K562 (cell line): ENCODE data around the gene NPFFR1. TPM values are rescaled to one million over a fixed set of nuclear protein-coding genes. Genes with fewer than 3 reads are reported as not detected.

Experiments used
- ATAC-seq: fragments of 200-7000 bp; cut with Tn5 transposase; 3 replicates; pipeline ENCODE4 v1.9.1; 2020; ENCODE audit warnings: moderate library complexity
- BruUV-seq: library from RNA; stranded (reverse); fragments of 400-500 nt; replicated peaks from 2 replicates; lab custom pipeline; 2021; lab: Mats Ljungman, UMichigan
- CTCF ChIA-PET: fragments of 300-600 bp; formaldehyde crosslinking; extraction: SDS; loops from one replicate; lab custom pipeline; 2021; ENCODE audit warnings: low intra/inter-chr PET ratio; lab: Yijun Ruan, JAX
- POLR2A ChIA-PET: fragments of 300-600, 350-650 bp; sonication (Branson Sonifier 250); formaldehyde crosslinking; extraction: SDS; loops from one replicate; lab custom pipeline; 2021; ENCODE audit warnings: antibody characterized with exemption, inconsistent platforms; lab: Yijun Ruan, JAX
- DNase-seq, 4 experiments: peaks; one replicate each; pipeline versions ENCODE4 v3.0.0 to v3.0.0-alpha.2; 2011 to 2018; ENCODE audit warnings: low spot score in 3 of 4, mixed read lengths in 3 of 4; ENCODE audit errors: extremely low read depth in 1 of 4
- FAIRE-seq: peaks from 2 replicates; lab custom pipeline; 2011; peaks lifted over from hg19 to GRCh38; lab: Jason Lieb, UNC
- H2AFZ ChIP-seq: 2 replicates; pipeline ENCODE4 v1.6.0; 2011; ENCODE audit warnings: low read depth, low read length, control low read depth, inconsistent platforms
- H3K27ac ChIP-seq: fragments of 200-600 bp; 3 replicates; pipeline ENCODE4 v1.8.0; 2011; ENCODE audit warnings: low read depth, mild to moderate bottlenecking, control low read depth, inconsistent platforms, low read length, moderate library complexity, mixed read lengths; ENCODE audit errors: extremely low read depth
- H3K27me3 ChIP-seq, 2 experiments: fragments of 300-600 bp in 1 of 2; 2 replicates in 1 of 2; 3 replicates in 1 of 2; pipeline versions ENCODE4 v1.6.0 to v1.8.0; 2011; ENCODE audit warnings: inconsistent platforms in 2 of 2, low read length in 2 of 2, mild to moderate bottlenecking in 1 of 2, mixed read lengths in 1 of 2, moderate library complexity in 1 of 2; ENCODE audit not compliant: control insufficient read depth in 2 of 2, insufficient read depth in 2 of 2
- H3K36me3 ChIP-seq: fragments of 300-600 bp; 3 replicates; pipeline ENCODE4 v1.8.0; 2011; ENCODE audit warnings: mild to moderate bottlenecking, low read length, inconsistent platforms; ENCODE audit not compliant: control insufficient read depth, insufficient read depth
- H3K4me1 ChIP-seq, 2 experiments: fragments of 200-600 bp in 1 of 2; replicated peaks in 1 of 2; 2 replicates in 1 of 2; 3 replicates in 1 of 2; pipeline versions ENCODE4 v1.5.1 to v1.8.0; 2011; ENCODE audit warnings: inconsistent platforms in 2 of 2, low read length in 2 of 2, mild to moderate bottlenecking in 1 of 2, mixed read lengths in 1 of 2, moderate library complexity in 1 of 2; ENCODE audit not compliant: control insufficient read depth in 2 of 2, insufficient read depth in 2 of 2
- H3K4me2 ChIP-seq: 2 replicates; pipeline ENCODE4 v1.6.1; 2011; ENCODE audit warnings: low read length, control low read depth, inconsistent platforms, mixed read lengths; ENCODE audit not compliant: insufficient read depth
- H3K4me3 ChIP-seq: fragments of 200-600 bp; sonication (generic), shearing (Covaris generic); 2 replicates; pipeline ENCODE4 v1.5.1; 2016; ENCODE audit warnings: control low read depth, inconsistent platforms
- H3K79me2 ChIP-seq: fragments of 200-600 bp; 3 replicates; pipeline ENCODE4 v1.8.0; 2011; ENCODE audit warnings: low read length, inconsistent platforms; ENCODE audit not compliant: control insufficient read depth, insufficient read depth
- H3K9ac ChIP-seq, 2 experiments: 2 replicates each; pipeline versions ENCODE4 v1.6.0 to v1.6.1; 2011; ENCODE audit warnings: low read depth in 2 of 2, low read length in 2 of 2, control low read depth in 1 of 2, inconsistent platforms in 1 of 2, mild to moderate bottlenecking in 1 of 2, mixed read lengths in 1 of 2; ENCODE audit not compliant: insufficient read depth in 1 of 2
- H3K9me1 ChIP-seq: one replicate; pipeline ENCODE4 v1.6.0; 2011; ENCODE audit warnings: inconsistent platforms, mild to moderate bottlenecking, low read length, moderate library complexity; ENCODE audit not compliant: control insufficient read depth, insufficient read depth
- H3K9me3 ChIP-seq: replicated peaks from 2 replicates; pipeline ENCODE4 v1.5.1; 2011; ENCODE audit warnings: low read depth, low read length, inconsistent platforms; ENCODE audit not compliant: control insufficient read depth, insufficient read depth
- H4K20me1 ChIP-seq: replicated peaks from 2 replicates; pipeline ENCODE4 v1.6.1; 2011; ENCODE audit warnings: low read length, inconsistent platforms, mixed read lengths; ENCODE audit not compliant: control insufficient read depth, insufficient read depth
- ARNT ChIP-seq, 2 experiments: fragments of 450-650 bp; IDR thresholded peaks; 2 replicates each; pipeline ENCODE4 v1.6.1; 2016; ENCODE audit warnings: mild to moderate bottlenecking in 1 of 2
- CBFA2T2 ChIP-seq: fragments of 450-650 bp; conservative IDR thresholded peaks from 2 replicates; pipeline ENCODE4 v1.6.1; 2017; ENCODE audit warnings: mild to moderate bottlenecking
- DACH1 ChIP-seq: fragments of 450-650 bp; IDR thresholded peaks from 2 replicates; pipeline ENCODE4 v1.6.1; 2018; ENCODE audit not compliant: partially characterized antibody
- MTA1 ChIP-seq: fragments of 450-650 bp; IDR thresholded peaks from 2 replicates; pipeline ENCODE4 v1.6.1; 2017; ENCODE audit warnings: borderline replicate concordance
- POLR2H ChIP-seq: IDR thresholded peaks from 2 replicates; pipeline ENCODE4 v1.6.1; 2016; ENCODE audit warnings: missing genetic modification characterization, low read depth, mild to moderate bottlenecking, control low read depth, missing compliant biosample characterization, moderate library complexity
- PYGO2 ChIP-seq: fragments of 450-650 bp; IDR thresholded peaks from 2 replicates; pipeline ENCODE4 v1.6.1; 2016; ENCODE audit warnings: mild to moderate bottlenecking, missing genetic modification characterization, moderate library complexity, missing compliant biosample characterization
- SMARCC2 ChIP-seq: fragments of 450-650 bp; IDR thresholded peaks from 2 replicates; pipeline ENCODE4 v1.6.1; 2017; ENCODE audit warnings: antibody characterized with exemption, moderate library complexity, mild to moderate bottlenecking, low read depth
- ZKSCAN1 ChIP-seq: fragments of 150-350 bp; IDR thresholded peaks from 2 replicates; pipeline ENCODE4 v1.6.1; 2016; ENCODE audit warnings: low read depth, low read length
- ZNF143 ChIP-seq: sonication (generic); formaldehyde crosslinking; IDR thresholded peaks from 2 replicates; pipeline ENCODE4 v1.9.0; 2022; ENCODE audit warnings: mild to moderate bottlenecking, missing genetic modification reagents
- ZNF347 ChIP-seq: fragments of 450-650 bp; formaldehyde crosslinking; IDR thresholded peaks from 2 replicates; pipeline ENCODE4 v1.4.0; 2020; ENCODE audit warnings: low read depth, mild to moderate bottlenecking, moderate library complexity
- WGBS: fragments of 100-300 bp; shearing (Covaris generic); methylation state at CpG from one replicate; pipeline ENCODE4 v1.1.6; 2016; ENCODE audit warnings: low coverage, mixed read lengths; ENCODE audit not compliant: insufficient coverage; ENCODE audit errors: missing lambda C conversion rate; 5-methylcytosine and 5-hydroxymethylcytosine counted together
- in situ Hi-C: fragments of 300-500 bp; cut with MboI; formaldehyde crosslinking; loops from 4 replicates; pipeline ENCODE4 v1.15.0; 2018; ENCODE audit warnings: inconsistent platforms, mixed read lengths
- intact Hi-C: fragments of 100-400 bp; cut with micrococcal nuclease; formaldehyde crosslinking; loops from 2 replicates; pipeline ENCODE4 v1.14.2; 2022
- polyA plus RNA-seq, 8 experiments: library from polyadenylated mRNA; depleted of rRNA in 4 of 8; stranded (reverse) in 5 of 8; unstranded in 3 of 8; fragments of >200 nt; fragmentation: Nextera tagmentation in 2 of 8; fragmentation: Illumina TruSeq in 1 of 8; extraction: Ambion mirVana in 2 of 8; extraction: Trizol in 1 of 8; gene quantifications; 2 replicates each; pipeline versions ENCODE4 v1.2.1 to v1.2.3, GENCODE V29; 2011 to 2014; ENCODE audit warnings: inconsistent platforms in 1 of 8, missing spikeins in 1 of 8
- total RNA-seq, 7 experiments: library from RNA; depleted of rRNA in 6 of 7; stranded (reverse); fragments of >200 nt in 6 of 7; fragmentation: Illumina TruSeq in 2 of 7; extraction: Trizol in 2 of 7; gene quantifications; 2 replicates each; pipeline versions ENCODE4 v1.2.1 to v1.2.3, GENCODE V29; 2011 to 2021; ENCODE audit warnings: low replicate concordance in 1 of 7
- TF ChIP-seq, protein P1 (sequence below), 3 experiments: IDR thresholded peaks in 2 of 3; conservative IDR thresholded peaks in 1 of 3; 2 replicates each; pipeline ENCODE4 v1.5.1; 2011 to 2012; ENCODE audit warnings: low read length in 3 of 3, mild to moderate bottlenecking in 3 of 3, control low read depth in 2 of 3, improper control_type of control experiment in 1 of 3, inconsistent platforms in 1 of 3, low read depth in 1 of 3, mixed read lengths in 1 of 3, moderate library complexity in 1 of 3; ENCODE audit not compliant: insufficient read depth in 2 of 3

Gene NPFFR1
- total and polyA plus RNA-seq, 9 of the 15 experiments (the other 6 are each of a cell fraction or from before 2014, with no cell fraction given): under 0.01 TPM; not detected in 8

DNA sequence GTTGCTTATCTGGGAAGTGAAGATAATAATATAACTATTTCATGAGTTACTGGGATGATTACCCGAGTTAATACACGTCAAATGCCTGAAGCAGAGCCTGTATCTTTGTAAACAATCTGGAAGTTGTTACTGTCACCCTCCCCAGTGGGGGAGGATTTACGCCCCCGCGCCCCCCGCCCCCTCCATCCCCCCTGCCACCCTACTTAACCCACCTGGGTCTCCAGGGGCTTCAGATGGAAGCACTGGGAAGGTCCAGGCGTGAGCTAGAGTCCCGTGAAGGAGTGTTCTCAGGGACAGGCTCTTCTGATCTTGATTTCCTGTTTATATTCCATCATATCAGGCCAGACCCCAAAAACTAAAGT lies 49.9 kb downstream of the NPFFR1 start:
- Histone ChIP-seq H3K4me2 (peak overlapping the region; percentile 91), H3K4me1 (peaks cover 13 to 23% of the 10 kb centered on the region in 2 experiments; a peak in 4 of 5 replicates), H3K36me3 (peaks cover 20% of the 10 kb centered on the region), H3K27ac (peak overlapping the region; percentile 84), H3K79me2 (peaks cover 44% of the 10 kb centered on the region), H3K9ac (peak overlapping the region in 1 of 2 experiments; percentile 87; a peak in 2 of 4 replicates), H3K27me3 (no peaks in the 10 kb centered on the region), H3K4me3 (peak overlapping the region; percentile 83), H2AFZ (peak overlapping the region; percentile 100), H3K9me3 (no peaks in the 10 kb centered on the region), H3K9me1 (no peaks in the 10 kb centered on the region), H4K20me1 (0 out of 2 replicates have a peak, but pooled peaks cover 5% of the 10 kb centered on the region)
- 10% methylated on average over 4 of the region's 8 CpGs for WGBS
- in situ Hi-C loops (loop anchor here (5.0 kb wide), 1 partner anchor 113 kb away; no protein-coding TSS in a partner anchor), intact Hi-C loops (no loop called here)
- DNase-seq (peak in 3 of 4 experiments; percentile 54 to 68 (median 59)), FAIRE-seq (no peak), ATAC-seq (no peak)
- POLR2A ChIA-PET: interaction anchor here (0.6 to 2.8 kb wide), 8 partner anchors 11 to 334 kb away, joined by 3 to 20 read pairs (median 4); no protein-coding TSS in a partner anchor
- no TSS peak for BruUV-seq
- CTCF ChIA-PET: no interaction called here
- TF ChIP-seq ARNT (IDR thresholded peaks at IDR 0.05): 0 out of 4 replicates have a peak, but pooled peaks of 1 of the 2 experiments have one; percentile 0
- 0 out of 2 replicates have a peak, but pooled peaks have one; percentile 6 for TF ChIP-seq MTA1
- TF ChIP-seq PYGO2 (tag): no peak
- TF ChIP-seq, protein P1, sequence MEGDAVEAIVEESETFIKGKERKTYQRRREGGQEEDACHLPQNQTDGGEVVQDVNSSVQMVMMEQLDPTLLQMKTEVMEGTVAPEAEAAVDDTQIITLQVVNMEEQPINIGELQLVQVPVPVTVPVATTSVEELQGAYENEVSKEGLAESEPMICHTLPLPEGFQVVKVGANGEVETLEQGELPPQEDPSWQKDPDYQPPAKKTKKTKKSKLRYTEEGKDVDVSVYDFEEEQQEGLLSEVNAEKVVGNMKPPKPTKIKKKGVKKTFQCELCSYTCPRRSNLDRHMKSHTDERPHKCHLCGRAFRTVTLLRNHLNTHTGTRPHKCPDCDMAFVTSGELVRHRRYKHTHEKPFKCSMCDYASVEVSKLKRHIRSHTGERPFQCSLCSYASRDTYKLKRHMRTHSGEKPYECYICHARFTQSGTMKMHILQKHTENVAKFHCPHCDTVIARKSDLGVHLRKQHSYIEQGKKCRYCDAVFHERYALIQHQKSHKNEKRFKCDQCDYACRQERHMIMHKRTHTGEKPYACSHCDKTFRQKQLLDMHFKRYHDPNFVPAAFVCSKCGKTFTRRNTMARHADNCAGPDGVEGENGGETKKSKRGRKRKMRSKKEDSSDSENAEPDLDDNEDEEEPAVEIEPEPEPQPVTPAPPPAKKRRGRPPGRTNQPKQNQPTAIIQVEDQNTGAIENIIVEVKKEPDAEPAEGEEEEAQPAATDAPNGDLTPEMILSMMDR (IDR thresholded peaks at IDR 0.05 in 2 of 3, conservative IDR thresholded peaks at IDR 0.05 in 1 of 3; ENCODE audit: insufficient read depth in 2 of 3, low read depth in 1 of 3, low read length in 3 of 3): no peak
- peak; percentile 6; the same call in 1 of the 2 replicates for TF ChIP-seq SMARCC2
- TF ChIP-seq ZKSCAN1: no peak
- peak; percentile 4 for TF ChIP-seq DACH1
- 0 out of 2 replicates have a peak, but pooled peaks have one; percentile 42 for TF ChIP-seq POLR2H
- no peak for TF ChIP-seq CBFA2T2
- no peak for TF ChIP-seq ZNF347
- no peak for TF ChIP-seq ZNF143 (CRISPR knock-in tag)
